ENCODE measurements around the gene DCDC2C.

Gene DCDC2C

DNA sequence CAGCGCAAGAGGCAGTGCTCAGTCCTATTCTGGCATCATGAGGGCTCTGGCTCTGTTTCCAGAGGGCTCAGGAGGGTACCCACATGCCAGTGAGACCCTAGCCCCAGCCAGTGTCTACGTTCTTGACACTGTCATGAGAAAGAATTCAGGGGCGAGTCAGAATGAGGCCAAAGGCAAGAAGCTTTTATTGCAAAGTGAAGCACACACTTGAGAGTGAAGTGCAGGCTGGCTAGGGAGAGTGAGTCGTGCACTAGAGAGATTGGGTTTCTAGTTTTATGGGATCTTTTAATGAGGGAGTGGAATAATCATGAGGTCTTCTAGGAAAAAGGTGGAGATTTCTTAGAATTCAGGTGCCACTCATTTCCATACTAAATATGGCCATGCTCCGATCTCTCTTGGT, 164.1 kb downstream of the DCDC2C start:
- in situ Hi-C loops (cut with HindIII; ENCODE audit: low sequenced_read_pairs) = no loop called here
- no peak for DNase-seq (ENCODE audit: low read depth, low spot score)
- TF ChIP-seq CTCF (IDR thresholded peaks at IDR 0.05; ENCODE audit: low read depth, low read length) = no peak
- no peak overlapping the region for H3K4me3 ChIP-seq (ENCODE audit: low read depth, low read length)

DNA sequence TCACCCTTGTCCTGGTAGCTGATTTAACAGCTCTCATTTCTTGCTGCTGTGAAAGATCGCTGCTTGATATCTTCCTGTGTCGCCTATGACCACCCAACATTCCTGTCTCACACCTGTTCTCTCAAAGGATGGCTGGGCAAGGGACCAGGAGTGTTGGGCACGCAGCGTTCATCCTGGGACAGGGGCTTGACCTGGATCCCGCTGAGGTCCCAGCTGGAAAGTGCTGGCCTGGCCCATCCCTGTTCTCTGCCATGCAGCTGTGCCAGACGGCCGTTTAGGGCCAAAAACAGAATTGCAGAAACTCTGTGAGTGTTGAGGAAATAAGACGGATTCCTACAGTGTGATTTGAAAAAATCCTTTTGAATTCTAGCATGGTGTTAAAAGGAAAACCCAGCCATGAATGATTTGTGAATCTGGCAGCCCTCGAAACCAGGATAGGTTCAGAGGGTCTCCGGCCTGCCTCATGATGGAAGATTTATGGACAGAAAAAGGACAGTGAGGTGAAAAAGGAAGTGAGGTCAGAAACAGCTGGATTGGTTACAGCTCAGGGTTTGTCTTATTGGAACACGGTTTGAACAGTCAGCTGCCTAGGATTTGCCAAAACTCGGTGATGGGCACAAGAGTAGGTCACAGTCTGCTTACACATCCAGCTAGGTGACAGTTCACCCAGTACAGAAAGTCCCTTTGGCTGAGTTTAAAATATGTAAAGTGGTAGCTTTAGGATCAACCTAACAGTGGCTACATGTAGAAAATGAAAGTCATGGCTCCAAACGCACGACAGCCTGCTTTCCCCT, 164.8 kb downstream of the DCDC2C start:
- no peak for TF ChIP-seq CTCF (IDR thresholded peaks at IDR 0.05; ENCODE audit: low read depth, low read length)
- no peak for DNase-seq (ENCODE audit: low read depth, low spot score)
- H3K4me3 ChIP-seq (ENCODE audit: low read depth, low read length) = no peak overlapping the region
- in situ Hi-C loops (cut with HindIII; ENCODE audit: low sequenced_read_pairs) = no loop called here

DNA sequence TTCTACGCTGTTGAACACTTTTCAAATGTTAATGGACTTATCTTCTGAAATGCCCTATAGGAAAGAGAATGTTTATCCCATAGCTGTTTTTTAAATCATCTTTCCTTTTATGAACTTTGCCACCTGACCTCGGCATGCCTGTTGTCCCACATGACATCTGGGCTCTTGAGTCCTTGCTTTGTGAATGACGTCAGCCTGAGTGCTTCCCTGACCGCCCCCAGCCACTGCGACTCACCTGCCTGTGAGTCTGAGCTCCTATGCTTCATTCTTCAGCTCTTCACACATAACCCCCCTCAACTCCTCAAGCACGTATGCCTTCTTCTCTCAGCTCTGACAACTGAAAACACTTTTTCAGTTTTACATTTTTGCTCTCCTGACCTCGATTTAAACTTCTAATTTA, 166.8 kb downstream of the DCDC2C start:
- in situ Hi-C loops (cut with HindIII; ENCODE audit: low sequenced_read_pairs) = no loop called here
- no peak for TF ChIP-seq CTCF (IDR thresholded peaks at IDR 0.05; ENCODE audit: low read depth, low read length)
- no peak overlapping the region for H3K4me3 ChIP-seq (ENCODE audit: low read depth, low read length)
- DNase-seq (ENCODE audit: low read depth, low spot score) = no peak

DNA sequence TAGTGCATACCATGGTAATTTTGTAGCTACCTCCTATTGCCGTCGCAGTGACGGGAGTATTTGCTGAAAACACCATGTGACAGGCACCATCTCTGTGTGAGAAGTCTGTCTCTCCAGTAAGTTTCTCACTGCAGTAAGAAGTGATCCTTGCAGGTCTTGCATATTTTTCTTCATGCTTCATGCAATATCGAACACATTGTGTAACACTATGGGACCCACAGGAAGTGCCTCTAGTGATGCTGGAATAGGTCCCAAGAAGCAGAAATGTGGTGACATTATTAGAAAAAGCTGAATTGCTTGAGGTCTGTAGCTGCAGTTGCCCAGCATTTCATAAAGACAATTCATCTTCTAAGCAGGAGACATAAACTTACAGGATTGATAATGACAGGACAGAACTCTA, 167.6 kb downstream of the DCDC2C start:
- no peak for TF ChIP-seq CTCF (IDR thresholded peaks at IDR 0.05; ENCODE audit: low read depth, low read length)
- no peak for DNase-seq (ENCODE audit: low read depth, low spot score)
- no peak overlapping the region for H3K4me3 ChIP-seq (ENCODE audit: low read depth, low read length)
- in situ Hi-C loops (cut with HindIII; ENCODE audit: low sequenced_read_pairs) = no loop called here

- TF ChIP-seq CTCF (IDR thresholded peaks at IDR 0.05; ENCODE audit: low read depth, low read length) = no peak
- in situ Hi-C loops (cut with HindIII; ENCODE audit: low sequenced_read_pairs) = no loop called here
- DNase-seq (ENCODE audit: low read depth, low spot score) = no peak
- no peak overlapping the region for H3K4me3 ChIP-seq (ENCODE audit: low read depth, low read length)
Observed at GRCh38 chr2:3872451-3872850, 169.1 kb downstream of the DCDC2C start.

DNA sequence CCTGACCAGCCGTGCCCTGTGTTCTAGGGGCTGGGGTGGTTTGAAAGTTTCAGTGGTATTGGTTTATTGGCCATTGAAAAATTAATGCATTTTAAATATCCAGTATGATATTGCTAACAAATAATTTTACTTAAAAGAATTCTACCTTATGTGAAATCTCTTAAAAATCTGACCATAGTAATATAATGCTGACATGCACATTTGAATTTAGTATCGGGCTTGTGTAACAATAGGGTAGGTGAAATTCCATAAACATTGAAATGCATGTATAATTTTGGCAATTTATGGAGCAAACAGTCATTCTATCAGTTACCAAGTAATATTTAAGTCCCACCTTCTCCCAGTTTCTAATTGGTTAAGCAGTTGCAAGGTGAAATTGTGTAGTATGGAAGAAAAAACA, 170.5 kb downstream of the DCDC2C start:
- no peak overlapping the region for H3K4me3 ChIP-seq (ENCODE audit: low read depth, low read length)
- in situ Hi-C loops (cut with HindIII; ENCODE audit: low sequenced_read_pairs) = no loop called here
- no peak for DNase-seq (ENCODE audit: low read depth, low spot score)
- TF ChIP-seq CTCF (IDR thresholded peaks at IDR 0.05; ENCODE audit: low read depth, low read length) = no peak

Measured in astrocyte of the spinal cord (primary cell).